ENCODE measurements around the gene SLC37A3.

SLC37A3 gene

GRCh38 chr7:140439359-140439758 lies 41.0 kb upstream of the SLC37A3 start:
- Histone ChIP-seq H3K9me3 (ENCODE audit: severe bottlenecking) (no peaks in the 10 kb centered on the region), H3K36me3 (no peaks in the 10 kb centered on the region), H3K4me3 (ENCODE audit: low read depth, low read length) (no peak overlapping the region), H3K27ac (no peak overlapping the region), H3K27me3 (ENCODE audit: insufficient read depth, low read depth, severe bottlenecking) (no peaks in the 10 kb centered on the region)
- no peak for DNase-seq
- no peak for TF ChIP-seq CTCF (IDR thresholded peaks at IDR 0.05; ENCODE audit: low read depth, low read length)

GRCh38 chr7:140435252-140435895 lies 37.0 kb upstream of the SLC37A3 start:
- no peaks in the 10 kb centered on the region for H3K36me3 ChIP-seq
- TF ChIP-seq CTCF (IDR thresholded peaks at IDR 0.05; ENCODE audit: low read depth, low read length) = no peak
- peaks cover 5% of the 10 kb centered on the region for H3K9me3 ChIP-seq (ENCODE audit: severe bottlenecking)
- no peak overlapping the region for H3K27ac ChIP-seq
- no peak for DNase-seq
- H3K4me3 ChIP-seq (ENCODE audit: low read depth, low read length) = no peak overlapping the region
- no peaks in the 10 kb centered on the region for H3K27me3 ChIP-seq (ENCODE audit: insufficient read depth, low read depth, severe bottlenecking)

GRCh38 chr7:140433396-140433795 lies 35.1 kb upstream of the SLC37A3 start:
- Histone ChIP-seq H3K36me3 (no peaks in the 10 kb centered on the region), H3K27me3 (ENCODE audit: insufficient read depth, low read depth, severe bottlenecking) (no peaks in the 10 kb centered on the region), H3K4me3 (ENCODE audit: low read depth, low read length) (no peak overlapping the region), H3K9me3 (ENCODE audit: severe bottlenecking) (peaks cover 6% of the 10 kb centered on the region), H3K27ac (no peak overlapping the region)
- TF ChIP-seq CTCF (IDR thresholded peaks at IDR 0.05; ENCODE audit: low read depth, low read length) = no peak
- DNase-seq = no peak

GRCh38 chr7:140426130-140426529 lies 27.8 kb upstream of the SLC37A3 start:
- DNase-seq = no peak
- no peak for TF ChIP-seq CTCF (IDR thresholded peaks at IDR 0.05; ENCODE audit: low read depth, low read length)
- H3K4me3 ChIP-seq (ENCODE audit: low read depth, low read length) = no peak overlapping the region
- H3K27me3 ChIP-seq (ENCODE audit: insufficient read depth, low read depth, severe bottlenecking) = no peaks in the 10 kb centered on the region
- peaks cover 6% of the 10 kb centered on the region for H3K9me3 ChIP-seq (ENCODE audit: severe bottlenecking)
- no peak overlapping the region for H3K27ac ChIP-seq
- H3K36me3 ChIP-seq = no peaks in the 10 kb centered on the region

GRCh38 chr7:140425718-140426117 lies 27.4 kb upstream of the SLC37A3 start:
- no peaks in the 10 kb centered on the region for H3K27me3 ChIP-seq (ENCODE audit: insufficient read depth, low read depth, severe bottlenecking)
- no peak for DNase-seq
- H3K27ac ChIP-seq = no peak overlapping the region
- H3K4me3 ChIP-seq (ENCODE audit: low read depth, low read length) = no peak overlapping the region
- TF ChIP-seq CTCF (IDR thresholded peaks at IDR 0.05; ENCODE audit: low read depth, low read length) = no peak
- peaks cover 4% of the 10 kb centered on the region for H3K9me3 ChIP-seq (ENCODE audit: severe bottlenecking)
- H3K36me3 ChIP-seq = no peaks in the 10 kb centered on the region

- no peaks in the 10 kb centered on the region for H3K9me3 ChIP-seq (ENCODE audit: severe bottlenecking)
- TF ChIP-seq CTCF (IDR thresholded peaks at IDR 0.05; ENCODE audit: low read depth, low read length) = no peak
- no peaks in the 10 kb centered on the region for H3K36me3 ChIP-seq
- no peak overlapping the region for H3K27ac ChIP-seq
- no peak overlapping the region for H3K4me3 ChIP-seq (ENCODE audit: low read depth, low read length)
- H3K27me3 ChIP-seq (ENCODE audit: insufficient read depth, low read depth, severe bottlenecking) = no peaks in the 10 kb centered on the region
- DNase-seq = no peak
These were observed 25.2 kb upstream of the SLC37A3 start for GRCh38 chr7:140423501-140423900.
